ENCODE data around the gene ATF2. TPM values are rescaled to one million over a fixed set of nuclear protein-coding genes. Genes with fewer than 3 reads are reported as not detected.

The ATF2 gene
- total and polyA plus RNA-seq, 9 of the 15 experiments (the other 6 are each of a cell fraction or from before 2014, with no cell fraction given), result 24.2 to 111 (median 45.9) TPM

GRCh38 chr2:175036582-175037018, 131.4 kb downstream of the ATF2 start (continued):
- TF ChIP-seq, protein P1, sequence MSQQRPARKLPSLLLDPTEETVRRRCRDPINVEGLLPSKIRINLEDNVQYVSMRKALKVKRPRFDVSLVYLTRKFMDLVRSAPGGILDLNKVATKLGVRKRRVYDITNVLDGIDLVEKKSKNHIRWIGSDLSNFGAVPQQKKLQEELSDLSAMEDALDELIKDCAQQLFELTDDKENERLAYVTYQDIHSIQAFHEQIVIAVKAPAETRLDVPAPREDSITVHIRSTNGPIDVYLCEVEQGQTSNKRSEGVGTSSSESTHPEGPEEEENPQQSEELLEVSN (IDR thresholded peaks at IDR 0.05; ENCODE audit: borderline replicate concordance in 1 of 2, extremely low read depth in 1 of 2, insufficient read depth in 1 of 2, insufficient read length in 1 of 2, low read depth in 1 of 2, low read length in 1 of 2, poor library complexity in 1 of 2, severe bottlenecking in 1 of 2), result no peak
- TF ChIP-seq ZBED1 (IDR thresholded peaks at IDR 0.05) (no peak), BRF1 (IDR thresholded peaks at IDR 0.05; ENCODE audit: borderline replicate concordance, extremely low read depth, insufficient read length) (no peak), EP300 (IDR thresholded peaks at IDR 0.05; ENCODE audit: low read length) (no peak), ZNF217 (CRISPR knock-in tag; IDR thresholded peaks at IDR 0.05) (no peak), KDM5B (IDR thresholded peaks at IDR 0.05; ENCODE audit: insufficient replicate concordance, low read depth, low read length) (no peak), NR4A1 (CRISPR knock-in tag; IDR thresholded peaks at IDR 0.05) (no peak), NR4A1 (tag; IDR thresholded peaks at IDR 0.05) (no peak), SP1 (CRISPR knock-in tag; IDR thresholded peaks at IDR 0.05) (no peak), NR2C1 (IDR thresholded peaks at IDR 0.05) (peak; percentile 95), NR2C1 (tag; IDR thresholded peaks at IDR 0.05) (peak; percentile 97), RBM17 (IDR thresholded peaks at IDR 0.05; ENCODE audit: borderline replicate concordance, low read depth, low read length) (no peak), CBFB (CRISPR knock-in tag; IDR thresholded peaks at IDR 0.05) (no peak), EZH2 (IDR thresholded peaks at IDR 0.05; ENCODE audit: borderline replicate concordance, low read depth, low read length) (no peak), PCBP1 (IDR thresholded peaks at IDR 0.05; ENCODE audit: low read depth, low read length, poor library complexity, severe bottlenecking) (no peak), SRSF1 (IDR thresholded peaks at IDR 0.05; ENCODE audit: low read depth, low read length) (no peak), NBN (IDR thresholded peaks at IDR 0.05; ENCODE audit: low read depth) (no peak), STAT5A (IDR thresholded peaks at IDR 0.05; ENCODE audit: borderline replicate concordance, low read length) (no peak)
- TF ChIP-seq, protein P2, sequence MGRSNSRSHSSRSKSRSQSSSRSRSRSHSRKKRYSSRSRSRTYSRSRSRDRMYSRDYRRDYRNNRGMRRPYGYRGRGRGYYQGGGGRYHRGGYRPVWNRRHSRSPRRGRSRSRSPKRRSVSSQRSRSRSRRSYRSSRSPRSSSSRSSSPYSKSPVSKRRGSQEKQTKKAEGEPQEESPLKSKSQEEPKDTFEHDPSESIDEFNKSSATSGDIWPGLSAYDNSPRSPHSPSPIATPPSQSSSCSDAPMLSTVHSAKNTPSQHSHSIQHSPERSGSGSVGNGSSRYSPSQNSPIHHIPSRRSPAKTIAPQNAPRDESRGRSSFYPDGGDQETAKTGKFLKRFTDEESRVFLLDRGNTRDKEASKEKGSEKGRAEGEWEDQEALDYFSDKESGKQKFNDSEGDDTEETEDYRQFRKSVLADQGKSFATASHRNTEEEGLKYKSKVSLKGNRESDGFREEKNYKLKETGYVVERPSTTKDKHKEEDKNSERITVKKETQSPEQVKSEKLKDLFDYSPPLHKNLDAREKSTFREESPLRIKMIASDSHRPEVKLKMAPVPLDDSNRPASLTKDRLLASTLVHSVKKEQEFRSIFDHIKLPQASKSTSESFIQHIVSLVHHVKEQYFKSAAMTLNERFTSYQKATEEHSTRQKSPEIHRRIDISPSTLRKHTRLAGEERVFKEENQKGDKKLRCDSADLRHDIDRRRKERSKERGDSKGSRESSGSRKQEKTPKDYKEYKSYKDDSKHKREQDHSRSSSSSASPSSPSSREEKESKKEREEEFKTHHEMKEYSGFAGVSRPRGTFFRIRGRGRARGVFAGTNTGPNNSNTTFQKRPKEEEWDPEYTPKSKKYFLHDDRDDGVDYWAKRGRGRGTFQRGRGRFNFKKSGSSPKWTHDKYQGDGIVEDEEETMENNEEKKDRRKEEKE (IDR thresholded peaks at IDR 0.05; ENCODE audit: borderline replicate concordance in 1 of 2, control insufficient read depth in 1 of 2, low read depth in 2 of 2, low read length in 1 of 2), result no peak
- TF ChIP-seq, protein P3, sequence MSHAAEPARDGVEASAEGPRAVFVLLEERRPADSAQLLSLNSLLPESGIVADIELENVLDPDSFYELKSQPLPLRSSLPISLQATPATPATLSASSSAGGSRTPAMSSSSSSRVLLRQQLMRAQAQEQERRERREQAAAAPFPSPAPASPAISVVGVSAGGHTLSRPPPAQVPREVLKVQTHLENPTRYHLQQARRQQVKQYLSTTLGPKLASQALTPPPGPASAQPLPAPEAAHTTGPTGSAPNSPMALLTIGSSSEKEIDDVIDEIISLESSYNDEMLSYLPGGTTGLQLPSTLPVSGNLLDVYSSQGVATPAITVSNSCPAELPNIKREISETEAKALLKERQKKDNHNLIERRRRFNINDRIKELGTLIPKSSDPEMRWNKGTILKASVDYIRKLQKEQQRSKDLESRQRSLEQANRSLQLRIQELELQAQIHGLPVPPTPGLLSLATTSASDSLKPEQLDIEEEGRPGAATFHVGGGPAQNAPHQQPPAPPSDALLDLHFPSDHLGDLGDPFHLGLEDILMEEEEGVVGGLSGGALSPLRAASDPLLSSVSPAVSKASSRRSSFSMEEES (CRISPR knock-in tag; IDR thresholded peaks at IDR 0.05), result no peak
